WTC11 (cell line): ENCODE measurements around the gene GSTA3. TPM values are rescaled to one million over a fixed set of nuclear protein-coding genes. Genes with fewer than 3 reads are reported as not detected.

ENCODE experiments used
- ATAC-seq: fragments of 200-7000 bp; cut with Tn5 transposase; 2 replicates; pipeline ENCODE4 v1.10.0; 2021; ENCODE audit warnings: mild to moderate bottlenecking, moderate library complexity
- Bru-seq: library from RNA; stranded (reverse); fragments of 400-500 nt; gene quantifications from one replicate; lab custom pipeline; 2021; lab: Mats Ljungman, UMichigan
- CTCF ChIA-PET: fragments of 300-600 bp; sonication (Branson Sonifier 250); formaldehyde crosslinking; loops from one replicate; lab custom pipeline; 2021; ENCODE audit warnings: antibody characterized with exemption; lab: Charles Lee
- POLR2A ChIA-PET: fragments of 350-600 bp; sonication (Branson Sonifier 250); formaldehyde crosslinking; loops from one replicate; lab custom pipeline; 2021; ENCODE audit warnings: antibody characterized with exemption; lab: Charles Lee
- DNase-seq: peaks from one replicate; pipeline ENCODE4 v3.0.0; 2021; ENCODE audit warnings: low spot score
- H3K27ac Mint-ChIP-seq: 2 replicates; pipeline ENCODE4 v1.8.0; 2021; ENCODE audit warnings: mixed read lengths
- H3K27me3 Mint-ChIP-seq: 2 replicates; pipeline ENCODE4 v1.8.0; 2021; ENCODE audit warnings: low read depth, mild to moderate bottlenecking, moderate library complexity, mixed read lengths
- H3K36me3 Mint-ChIP-seq: 2 replicates; pipeline ENCODE4 v1.8.0; 2021; ENCODE audit warnings: mixed read lengths
- H3K4me1 Mint-ChIP-seq: 2 replicates; pipeline ENCODE4 v1.8.0; 2022; ENCODE audit warnings: mixed read lengths
- H3K4me3 Mint-ChIP-seq: 2 replicates; pipeline ENCODE4 v1.8.0; 2021; ENCODE audit warnings: mild to moderate bottlenecking, moderate library complexity, mixed read lengths
- H3K9me3 Mint-ChIP-seq: 2 replicates; pipeline ENCODE4 v1.8.0; 2021; ENCODE audit warnings: mixed read lengths
- ATF1 ChIP-seq: sonication (generic); formaldehyde crosslinking; IDR thresholded peaks from 2 replicates; pipeline ENCODE4 v1.8.1; 2023; ENCODE audit warnings: mild to moderate bottlenecking, moderate library complexity, missing genetic modification reagents
- CBFB ChIP-seq: sonication (generic); formaldehyde crosslinking; IDR thresholded peaks from 2 replicates; pipeline ENCODE4 v1.8.1; 2022; ENCODE audit warnings: mild to moderate bottlenecking, low read depth, missing genetic modification reagents
- GTF2I ChIP-seq: fragments of 250-450 bp; sonication (Bioruptor Pico); conservative IDR thresholded peaks from 2 replicates; pipeline ENCODE4 v1.4.0; 2021; ENCODE audit warnings: mild to moderate bottlenecking
- JUN ChIP-seq: sonication (generic); formaldehyde crosslinking; IDR thresholded peaks from 2 replicates; pipeline ENCODE4 v1.8.0; 2023; ENCODE audit warnings: mild to moderate bottlenecking, missing genetic modification reagents
- MYBL2 ChIP-seq: sonication (generic); formaldehyde crosslinking; IDR thresholded peaks from 2 replicates; pipeline ENCODE4 v1.8.1; 2023; ENCODE audit warnings: mild to moderate bottlenecking, moderate library complexity, missing genetic modification reagents
- NFATC4 ChIP-seq: fragments of 250-450 bp; sonication (Bioruptor Pico); IDR thresholded peaks from 2 replicates; pipeline ENCODE4 v1.9.0; 2021; ENCODE audit warnings: mild to moderate bottlenecking
- NR3C1 ChIP-seq: sonication (generic); formaldehyde crosslinking; conservative IDR thresholded peaks from 2 replicates; pipeline ENCODE4 v1.8.1; 2023; ENCODE audit warnings: low read depth, mild to moderate bottlenecking, missing genetic modification reagents
- TEAD1 ChIP-seq: sonication (generic); formaldehyde crosslinking; IDR thresholded peaks from 2 replicates; pipeline ENCODE4 v1.8.0; 2022; ENCODE audit warnings: mild to moderate bottlenecking, missing genetic modification reagents
- TEAD4 ChIP-seq: sonication (generic); formaldehyde crosslinking; IDR thresholded peaks from 2 replicates; pipeline ENCODE4 v1.8.0; 2022; ENCODE audit warnings: mild to moderate bottlenecking, missing genetic modification reagents
- ZNF121 ChIP-seq: sonication (generic); formaldehyde crosslinking; IDR thresholded peaks from 2 replicates; pipeline ENCODE4 v1.8.0; 2023; ENCODE audit warnings: missing genetic modification reagents
- ZNF263 ChIP-seq: sonication (generic); formaldehyde crosslinking; IDR thresholded peaks from 2 replicates; pipeline ENCODE4 v1.8.1; 2022; ENCODE audit warnings: low read depth, mild to moderate bottlenecking, moderate library complexity, missing genetic modification reagents
- ZNF416 ChIP-seq: fragments of 250-450 bp; sonication (Bioruptor Pico); IDR thresholded peaks from 2 replicates; pipeline ENCODE4 v1.9.0; 2021; ENCODE audit warnings: mild to moderate bottlenecking, inconsistent platforms
- ZNF671 ChIP-seq: fragments of 250-450 bp; sonication (Bioruptor Pico); IDR thresholded peaks from 2 replicates; pipeline ENCODE4 v1.8.0; 2021; ENCODE audit warnings: mild to moderate bottlenecking
- long read RNA-seq, 3 experiments: library from RNA in 1 of 3; library from capped mRNA in 1 of 3; library from polyadenylated mRNA in 1 of 3; unstranded in 2 of 3; stranded (forward) in 1 of 3; transcript quantifications; one replicate each; pipeline ENCODE4 v2.0.0, GENCODE V29; 2021
- total RNA-seq: library from RNA; stranded (reverse); gene quantifications from 3 replicates; pipeline ENCODE4 v1.2.3, GENCODE V29; 2021
- TF ChIP-seq, protein P1 (sequence below): fragments of 250-450 bp; sonication (Bioruptor Pico); IDR thresholded peaks from 2 replicates; pipeline ENCODE4 v1.9.0; 2021; ENCODE audit warnings: mild to moderate bottlenecking
- TF ChIP-seq, protein P2 (sequence below): sonication (generic); formaldehyde crosslinking; IDR thresholded peaks from 2 replicates; pipeline ENCODE4 v1.8.0; 2022; ENCODE audit warnings: mild to moderate bottlenecking, missing genetic modification reagents
- TF ChIP-seq, protein P3 (sequence below): sonication (generic); formaldehyde crosslinking; conservative IDR thresholded peaks from 2 replicates; pipeline ENCODE4 v1.8.1; 2023; ENCODE audit warnings: mild to moderate bottlenecking, low read depth, missing genetic modification reagents, moderate library complexity
- TF ChIP-seq, protein P4 (sequence below): sonication (generic); formaldehyde crosslinking; IDR thresholded peaks from 2 replicates; pipeline ENCODE4 v1.8.0; 2023; ENCODE audit warnings: missing genetic modification reagents
- TF ChIP-seq, protein P5 (sequence below): sonication (generic); formaldehyde crosslinking; conservative IDR thresholded peaks from 2 replicates; pipeline ENCODE4 v1.8.1; 2022; ENCODE audit warnings: mild to moderate bottlenecking, missing genetic modification reagents
- TF ChIP-seq, protein P6 (sequence below): sonication (generic); formaldehyde crosslinking; IDR thresholded peaks from 2 replicates; pipeline ENCODE4 v1.8.1; 2022; ENCODE audit warnings: mild to moderate bottlenecking, missing genetic modification reagents, moderate library complexity, borderline replicate concordance
- TF ChIP-seq, protein P7 (sequence below): fragments of 250-450 bp; sonication (Bioruptor Pico); conservative IDR thresholded peaks from 2 replicates; pipeline ENCODE4 v1.9.0; 2021; ENCODE audit warnings: mild to moderate bottlenecking
- TF ChIP-seq, protein P8 (sequence below): sonication (generic); formaldehyde crosslinking; IDR thresholded peaks from 2 replicates; pipeline ENCODE4 v1.8.1; 2022; ENCODE audit warnings: low read depth, mild to moderate bottlenecking, moderate library complexity, missing genetic modification reagents, borderline replicate concordance

The GSTA3 gene
- total RNA-seq: not detected in 3 replicates
- Bru-seq, nascent RNA: not detected
- long read RNA-seq, experiment 1: 0 reads
- long read RNA-seq, experiment 2: 0 reads
- long read RNA-seq, experiment 3: 0 reads

DNA sequence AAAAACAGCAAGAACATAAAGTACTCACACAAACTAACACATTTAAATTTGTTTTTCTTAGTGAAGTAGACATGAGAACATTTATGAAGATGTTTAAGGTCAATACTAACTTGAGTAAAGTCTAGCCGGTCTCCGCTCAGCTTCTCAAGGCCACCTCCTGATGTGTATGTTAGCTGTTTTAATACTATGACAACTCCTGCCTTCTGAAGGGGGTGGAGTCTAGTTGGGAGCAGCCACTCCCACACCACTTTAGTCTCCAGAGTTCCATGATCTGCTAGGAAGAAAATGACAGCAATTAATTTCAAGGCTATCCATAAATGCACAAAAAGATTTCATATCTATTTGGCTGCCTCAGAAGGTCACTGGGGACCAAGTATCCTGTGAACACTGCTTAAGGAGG lies at the start of gene GSTA3:
TSS of gene GSTA3 (minus strand) at position 168 of the 400 bp plus-strand sequence. CDS start 3,864 bp downstream, outside the sequence.
- H3K4me1 Mint-ChIP-seq: no peaks in the 10 kb centered on the region
- no peak for DNase-seq
- TF ChIP-seq, protein P1, sequence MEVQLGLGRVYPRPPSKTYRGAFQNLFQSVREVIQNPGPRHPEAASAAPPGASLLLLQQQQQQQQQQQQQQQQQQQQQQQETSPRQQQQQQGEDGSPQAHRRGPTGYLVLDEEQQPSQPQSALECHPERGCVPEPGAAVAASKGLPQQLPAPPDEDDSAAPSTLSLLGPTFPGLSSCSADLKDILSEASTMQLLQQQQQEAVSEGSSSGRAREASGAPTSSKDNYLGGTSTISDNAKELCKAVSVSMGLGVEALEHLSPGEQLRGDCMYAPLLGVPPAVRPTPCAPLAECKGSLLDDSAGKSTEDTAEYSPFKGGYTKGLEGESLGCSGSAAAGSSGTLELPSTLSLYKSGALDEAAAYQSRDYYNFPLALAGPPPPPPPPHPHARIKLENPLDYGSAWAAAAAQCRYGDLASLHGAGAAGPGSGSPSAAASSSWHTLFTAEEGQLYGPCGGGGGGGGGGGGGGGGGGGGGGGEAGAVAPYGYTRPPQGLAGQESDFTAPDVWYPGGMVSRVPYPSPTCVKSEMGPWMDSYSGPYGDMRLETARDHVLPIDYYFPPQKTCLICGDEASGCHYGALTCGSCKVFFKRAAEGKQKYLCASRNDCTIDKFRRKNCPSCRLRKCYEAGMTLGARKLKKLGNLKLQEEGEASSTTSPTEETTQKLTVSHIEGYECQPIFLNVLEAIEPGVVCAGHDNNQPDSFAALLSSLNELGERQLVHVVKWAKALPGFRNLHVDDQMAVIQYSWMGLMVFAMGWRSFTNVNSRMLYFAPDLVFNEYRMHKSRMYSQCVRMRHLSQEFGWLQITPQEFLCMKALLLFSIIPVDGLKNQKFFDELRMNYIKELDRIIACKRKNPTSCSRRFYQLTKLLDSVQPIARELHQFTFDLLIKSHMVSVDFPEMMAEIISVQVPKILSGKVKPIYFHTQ: no peak
- TF ChIP-seq CBFB (CRISPR knock-in tag) (no peak), ZNF671 (CRISPR knock-in tag) (no peak), ZNF121 (no peak), MYBL2 (CRISPR knock-in tag) (no peak), ZNF263 (no peak), TEAD4 (CRISPR knock-in tag) (no peak), ATF1 (CRISPR knock-in tag) (no peak), JUN (CRISPR knock-in tag) (no peak), ZNF416 (CRISPR knock-in tag) (no peak), NR3C1 (CRISPR knock-in tag) (no peak)
- TF ChIP-seq, protein P2, sequence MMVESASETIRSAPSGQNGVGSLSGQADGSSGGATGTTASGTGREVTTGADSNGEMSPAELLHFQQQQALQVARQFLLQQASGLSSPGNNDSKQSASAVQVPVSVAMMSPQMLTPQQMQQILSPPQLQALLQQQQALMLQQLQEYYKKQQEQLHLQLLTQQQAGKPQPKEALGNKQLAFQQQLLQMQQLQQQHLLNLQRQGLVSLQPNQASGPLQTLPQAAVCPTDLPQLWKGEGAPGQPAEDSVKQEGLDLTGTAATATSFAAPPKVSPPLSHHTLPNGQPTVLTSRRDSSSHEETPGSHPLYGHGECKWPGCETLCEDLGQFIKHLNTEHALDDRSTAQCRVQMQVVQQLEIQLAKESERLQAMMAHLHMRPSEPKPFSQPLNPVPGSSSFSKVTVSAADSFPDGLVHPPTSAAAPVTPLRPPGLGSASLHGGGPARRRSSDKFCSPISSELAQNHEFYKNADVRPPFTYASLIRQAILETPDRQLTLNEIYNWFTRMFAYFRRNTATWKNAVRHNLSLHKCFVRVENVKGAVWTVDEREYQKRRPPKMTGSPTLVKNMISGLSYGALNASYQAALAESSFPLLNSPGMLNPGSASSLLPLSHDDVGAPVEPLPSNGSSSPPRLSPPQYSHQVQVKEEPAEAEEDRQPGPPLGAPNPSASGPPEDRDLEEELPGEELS: no peak
- TF ChIP-seq, protein P3, sequence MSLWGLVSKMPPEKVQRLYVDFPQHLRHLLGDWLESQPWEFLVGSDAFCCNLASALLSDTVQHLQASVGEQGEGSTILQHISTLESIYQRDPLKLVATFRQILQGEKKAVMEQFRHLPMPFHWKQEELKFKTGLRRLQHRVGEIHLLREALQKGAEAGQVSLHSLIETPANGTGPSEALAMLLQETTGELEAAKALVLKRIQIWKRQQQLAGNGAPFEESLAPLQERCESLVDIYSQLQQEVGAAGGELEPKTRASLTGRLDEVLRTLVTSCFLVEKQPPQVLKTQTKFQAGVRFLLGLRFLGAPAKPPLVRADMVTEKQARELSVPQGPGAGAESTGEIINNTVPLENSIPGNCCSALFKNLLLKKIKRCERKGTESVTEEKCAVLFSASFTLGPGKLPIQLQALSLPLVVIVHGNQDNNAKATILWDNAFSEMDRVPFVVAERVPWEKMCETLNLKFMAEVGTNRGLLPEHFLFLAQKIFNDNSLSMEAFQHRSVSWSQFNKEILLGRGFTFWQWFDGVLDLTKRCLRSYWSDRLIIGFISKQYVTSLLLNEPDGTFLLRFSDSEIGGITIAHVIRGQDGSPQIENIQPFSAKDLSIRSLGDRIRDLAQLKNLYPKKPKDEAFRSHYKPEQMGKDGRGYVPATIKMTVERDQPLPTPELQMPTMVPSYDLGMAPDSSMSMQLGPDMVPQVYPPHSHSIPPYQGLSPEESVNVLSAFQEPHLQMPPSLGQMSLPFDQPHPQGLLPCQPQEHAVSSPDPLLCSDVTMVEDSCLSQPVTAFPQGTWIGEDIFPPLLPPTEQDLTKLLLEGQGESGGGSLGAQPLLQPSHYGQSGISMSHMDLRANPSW (CRISPR knock-in tag): no peak
- TF ChIP-seq, protein P4, sequence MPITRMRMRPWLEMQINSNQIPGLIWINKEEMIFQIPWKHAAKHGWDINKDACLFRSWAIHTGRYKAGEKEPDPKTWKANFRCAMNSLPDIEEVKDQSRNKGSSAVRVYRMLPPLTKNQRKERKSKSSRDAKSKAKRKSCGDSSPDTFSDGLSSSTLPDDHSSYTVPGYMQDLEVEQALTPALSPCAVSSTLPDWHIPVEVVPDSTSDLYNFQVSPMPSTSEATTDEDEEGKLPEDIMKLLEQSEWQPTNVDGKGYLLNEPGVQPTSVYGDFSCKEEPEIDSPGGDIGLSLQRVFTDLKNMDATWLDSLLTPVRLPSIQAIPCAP: no peak
- TF ChIP-seq, protein P5, sequence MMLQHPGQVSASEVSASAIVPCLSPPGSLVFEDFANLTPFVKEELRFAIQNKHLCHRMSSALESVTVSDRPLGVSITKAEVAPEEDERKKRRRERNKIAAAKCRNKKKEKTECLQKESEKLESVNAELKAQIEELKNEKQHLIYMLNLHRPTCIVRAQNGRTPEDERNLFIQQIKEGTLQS (CRISPR knock-in tag): no peak
- TF ChIP-seq, all 79 proteins: peak for 0
- ChIA-PET CTCF (no interaction called here), POLR2A (no interaction called here)
- H3K27ac Mint-ChIP-seq: no peak within 1 kb of the TSS
- H3K36me3 Mint-ChIP-seq: peaks cover 4% of the 10 kb centered on the region; the same call in 1 of the 2 replicates
- ATAC-seq: peak; percentile 57; the same call in 1 of the 2 replicates
- no peak within 1 kb of the TSS for H3K4me3 Mint-ChIP-seq
- H3K9me3 Mint-ChIP-seq: peaks cover 10% of the 10 kb centered on the region
- no peaks in the 10 kb centered on the region; the same call in 1 of the 2 replicates for H3K27me3 Mint-ChIP-seq

DNA sequence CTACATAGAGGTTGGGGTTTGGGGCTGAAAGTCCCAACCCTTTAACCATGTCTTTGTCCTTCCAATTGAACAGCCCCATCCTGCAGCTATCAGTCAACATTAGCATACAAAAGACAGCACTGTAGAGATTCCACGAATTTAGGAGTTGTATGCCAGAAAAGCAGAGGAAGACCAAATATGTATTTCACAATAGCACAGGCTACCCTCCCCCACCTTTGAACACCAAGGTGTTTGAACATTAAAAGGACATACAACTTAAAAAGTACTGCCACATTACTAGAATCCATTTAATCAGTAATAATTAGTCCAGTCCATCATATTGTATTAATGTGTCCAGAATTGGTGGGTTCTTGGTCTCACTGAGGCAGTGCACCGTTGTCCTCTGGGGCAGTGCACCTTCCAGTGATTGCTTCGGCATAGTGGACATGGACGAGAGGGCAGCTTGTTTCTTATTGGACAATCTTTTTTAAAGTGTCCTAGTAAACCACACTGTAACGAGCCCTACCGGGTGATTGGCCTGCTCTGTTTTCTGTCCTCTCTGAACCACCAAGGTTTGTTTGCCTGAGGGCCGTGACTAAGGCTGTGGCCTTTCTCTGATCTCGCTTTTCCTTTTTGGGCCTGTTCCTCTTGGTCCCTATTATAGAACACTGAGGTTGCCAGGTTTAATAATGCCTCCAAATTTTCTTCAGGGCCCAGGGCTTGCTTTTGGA lies 49.2 kb upstream of the GSTA3 start:
- ATAC-seq (peak; percentile 32; the same call in 1 of the 2 replicates), DNase-seq (no peak)
- peaks cover 82% of the 10 kb centered on the region for H3K27me3 Mint-ChIP-seq
- no peak overlapping the region for H3K27ac Mint-ChIP-seq
- peaks cover 24% of the 10 kb centered on the region for H3K9me3 Mint-ChIP-seq
- ChIA-PET POLR2A (interaction anchor here (0.6 kb wide), 1 partner anchor 19 kb away, joined by 4 read pairs; no protein-coding TSS in a partner anchor), CTCF (interaction anchor here (1.4 kb wide), 1 partner anchor 37 kb away, joined by 4 read pairs; the partner anchor contains the start of gene GSTA4)
- peaks cover 17% of the 10 kb centered on the region for H3K36me3 Mint-ChIP-seq
- no peak overlapping the region for H3K4me3 Mint-ChIP-seq
- H3K4me1 Mint-ChIP-seq: peaks cover 39% of the 10 kb centered on the region
- TF ChIP-seq NFATC4 (CRISPR knock-in tag) (no peak), GTF2I (CRISPR knock-in tag) (no peak), TEAD4 (CRISPR knock-in tag) (no peak), TEAD1 (no peak), JUN (CRISPR knock-in tag) (no peak)
- TF ChIP-seq, protein P6, sequence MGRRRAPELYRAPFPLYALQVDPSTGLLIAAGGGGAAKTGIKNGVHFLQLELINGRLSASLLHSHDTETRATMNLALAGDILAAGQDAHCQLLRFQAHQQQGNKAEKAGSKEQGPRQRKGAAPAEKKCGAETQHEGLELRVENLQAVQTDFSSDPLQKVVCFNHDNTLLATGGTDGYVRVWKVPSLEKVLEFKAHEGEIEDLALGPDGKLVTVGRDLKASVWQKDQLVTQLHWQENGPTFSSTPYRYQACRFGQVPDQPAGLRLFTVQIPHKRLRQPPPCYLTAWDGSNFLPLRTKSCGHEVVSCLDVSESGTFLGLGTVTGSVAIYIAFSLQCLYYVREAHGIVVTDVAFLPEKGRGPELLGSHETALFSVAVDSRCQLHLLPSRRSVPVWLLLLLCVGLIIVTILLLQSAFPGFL: no peak
- TF ChIP-seq, protein P7, sequence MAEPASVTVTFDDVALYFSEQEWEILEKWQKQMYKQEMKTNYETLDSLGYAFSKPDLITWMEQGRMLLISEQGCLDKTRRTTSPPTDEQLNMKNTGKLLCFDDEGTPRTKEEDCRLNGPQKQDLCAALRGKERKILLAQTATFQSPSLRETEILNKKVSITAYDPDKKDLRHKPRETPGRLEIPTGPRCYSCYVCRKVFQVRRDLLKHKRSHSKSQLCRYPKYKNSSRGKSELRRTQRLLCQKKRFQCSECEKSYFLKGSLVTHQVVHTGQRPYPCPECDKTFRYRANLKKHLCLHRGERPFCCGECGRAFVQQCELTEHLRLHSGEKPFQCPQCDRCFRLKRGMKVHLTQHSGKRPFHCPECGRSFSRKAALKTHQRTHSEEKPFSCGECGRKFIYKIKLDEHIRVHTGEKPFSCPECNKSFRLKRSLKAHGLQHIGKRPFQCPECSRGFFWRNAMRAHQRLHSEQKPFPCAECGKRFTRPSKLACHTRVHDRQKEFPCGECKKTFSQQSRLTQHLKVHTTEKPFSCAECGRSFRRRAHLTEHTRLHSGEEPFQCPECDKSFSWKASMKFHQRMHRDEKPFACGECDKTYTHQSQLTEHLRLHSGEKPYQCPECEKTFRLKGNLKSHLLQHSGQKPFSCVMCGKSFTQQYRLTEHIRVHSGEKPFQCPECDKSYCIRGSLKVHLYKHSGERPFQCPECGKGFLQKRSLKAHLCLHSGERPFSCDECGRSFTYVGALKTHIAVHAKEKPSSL: no peak
- TF ChIP-seq, protein P8, sequence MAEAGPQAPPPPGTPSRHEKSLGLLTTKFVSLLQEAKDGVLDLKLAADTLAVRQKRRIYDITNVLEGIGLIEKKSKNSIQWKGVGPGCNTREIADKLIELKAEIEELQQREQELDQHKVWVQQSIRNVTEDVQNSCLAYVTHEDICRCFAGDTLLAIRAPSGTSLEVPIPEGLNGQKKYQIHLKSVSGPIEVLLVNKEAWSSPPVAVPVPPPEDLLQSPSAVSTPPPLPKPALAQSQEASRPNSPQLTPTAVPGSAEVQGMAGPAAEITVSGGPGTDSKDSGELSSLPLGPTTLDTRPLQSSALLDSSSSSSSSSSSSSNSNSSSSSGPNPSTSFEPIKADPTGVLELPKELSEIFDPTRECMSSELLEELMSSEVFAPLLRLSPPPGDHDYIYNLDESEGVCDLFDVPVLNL (CRISPR knock-in tag): no peak
